Measurements from ENCODE around the gene MINDY1. TPM values are rescaled to one million over a fixed set of nuclear protein-coding genes. Genes with fewer than 3 reads are reported as not detected.

The MINDY1 gene
- total and polyA plus RNA-seq, 11 donors: 18.5 to 98.4 (median 54.0) TPM

- 76 to 90% (median 83%) methylated on average over 4 of the region's 4 CpGs for WGBS, 4 donors
- Histone ChIP-seq H3K27me3 (no peaks in the 10 kb centered on the region), H3K4me1 (peaks cover 8 to 64% (median 32%) of the 10 kb centered on the region in 12 donors), H3K9me3 (no peaks in the 10 kb centered on the region), H3K4me3 (peak overlapping the region in 1 of 12 donors; percentile 94), H3K27ac (peak overlapping the region in 3 of 12 donors; percentile 94 to 98 (median 96)), H3K36me3 (peaks cover 2 to 72% (median 57%) of the 10 kb centered on the region in 9 donors)
- TF ChIP-seq, protein P1, sequence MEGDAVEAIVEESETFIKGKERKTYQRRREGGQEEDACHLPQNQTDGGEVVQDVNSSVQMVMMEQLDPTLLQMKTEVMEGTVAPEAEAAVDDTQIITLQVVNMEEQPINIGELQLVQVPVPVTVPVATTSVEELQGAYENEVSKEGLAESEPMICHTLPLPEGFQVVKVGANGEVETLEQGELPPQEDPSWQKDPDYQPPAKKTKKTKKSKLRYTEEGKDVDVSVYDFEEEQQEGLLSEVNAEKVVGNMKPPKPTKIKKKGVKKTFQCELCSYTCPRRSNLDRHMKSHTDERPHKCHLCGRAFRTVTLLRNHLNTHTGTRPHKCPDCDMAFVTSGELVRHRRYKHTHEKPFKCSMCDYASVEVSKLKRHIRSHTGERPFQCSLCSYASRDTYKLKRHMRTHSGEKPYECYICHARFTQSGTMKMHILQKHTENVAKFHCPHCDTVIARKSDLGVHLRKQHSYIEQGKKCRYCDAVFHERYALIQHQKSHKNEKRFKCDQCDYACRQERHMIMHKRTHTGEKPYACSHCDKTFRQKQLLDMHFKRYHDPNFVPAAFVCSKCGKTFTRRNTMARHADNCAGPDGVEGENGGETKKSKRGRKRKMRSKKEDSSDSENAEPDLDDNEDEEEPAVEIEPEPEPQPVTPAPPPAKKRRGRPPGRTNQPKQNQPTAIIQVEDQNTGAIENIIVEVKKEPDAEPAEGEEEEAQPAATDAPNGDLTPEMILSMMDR (IDR thresholded peaks at IDR 0.05): no peak
- TF ChIP-seq POLR2A (IDR thresholded peaks at IDR 0.05): no peak
- ATAC-seq (no peak), DNase-seq (no peak)
- intact Hi-C loops (cut with DNase I): loop anchor here in 5 of 10 donors (5.0 kb wide), 2 partner anchors 33 to 48 kb away; partner anchors contain the start of genes MINDY1 (in 4 of the 5) and PRUNE1 (in 4 of the 5)
These were observed 48.4 kb upstream of the MINDY1 start for GRCh38 chr1:151054971-151055547.

DNA sequence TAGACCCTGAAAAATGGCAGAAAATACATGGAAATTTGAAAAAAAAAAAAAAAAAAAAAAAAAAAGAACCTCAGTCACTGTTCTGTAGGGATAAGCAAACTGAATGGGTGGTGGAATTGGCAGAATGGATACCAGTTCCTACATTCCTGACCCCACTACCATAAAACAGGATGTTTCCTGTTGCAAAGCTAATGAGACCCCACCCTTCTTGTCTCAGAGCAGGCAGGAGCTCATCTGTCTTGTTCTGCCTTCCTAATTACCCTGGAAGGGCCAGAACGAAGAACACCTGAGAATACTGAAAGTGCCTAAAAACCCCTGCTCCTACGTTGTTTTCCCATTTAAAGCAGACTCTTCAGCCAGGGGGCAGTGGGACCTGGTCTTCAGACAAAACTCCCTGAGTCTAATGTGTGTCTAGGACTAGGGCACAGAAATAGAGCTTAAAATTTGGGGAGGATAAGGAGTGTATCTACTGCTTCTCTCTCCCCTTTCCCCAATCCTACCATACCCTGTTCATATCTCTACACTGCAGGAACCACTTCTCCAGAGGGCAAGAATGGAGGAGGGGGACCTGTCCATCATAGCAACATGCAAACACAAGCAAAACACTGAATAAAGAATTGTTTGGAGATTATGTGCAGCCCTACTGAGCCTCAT is 44.8 kb upstream of the MINDY1 start:
- intact Hi-C loops (cut with DNase I): no loop called here
- Histone ChIP-seq H3K4me3 (no peak overlapping the region), H3K27me3 (no peaks in the 10 kb centered on the region), H3K4me1 (peaks cover 0 to 66% (median 29%) of the 10 kb centered on the region in 12 donors), H3K9me3 (no peaks in the 10 kb centered on the region), H3K27ac (peak overlapping the region in 1 of 12 donors; percentile 56), H3K36me3 (peaks cover 2 to 71% (median 52%) of the 10 kb centered on the region in 9 donors)
- 64 to 79% (median 72%) methylated on average over 2 of the region's 2 CpGs for WGBS, 4 donors
- ATAC-seq (no peak), DNase-seq (no peak)
- TF ChIP-seq, protein P1 (IDR thresholded peaks at IDR 0.05): no peak
- TF ChIP-seq POLR2A (IDR thresholded peaks at IDR 0.05): no peak

- Histone ChIP-seq H3K27me3 (no peaks in the 10 kb centered on the region), H3K4me3 (no peak overlapping the region), H3K36me3 (peaks cover 2 to 58% (median 39%) of the 10 kb centered on the region in 9 donors), H3K27ac (peak overlapping the region in 3 of 12 donors; percentile 1 to 95 (median 24)), H3K4me1 (peaks cover 0 to 53% (median 20%) of the 10 kb centered on the region in 12 donors), H3K9me3 (no peaks in the 10 kb centered on the region)
- TF ChIP-seq, protein P1 (IDR thresholded peaks at IDR 0.05): no peak
- peak in 1 of 2 donors; percentile 3 for TF ChIP-seq POLR2A (IDR thresholded peaks at IDR 0.05)
- ATAC-seq: no peak
- intact Hi-C loops (cut with DNase I): no loop called here
- no peak for DNase-seq
- 82 to 88% (median 85%) methylated on average over 2 of the region's 2 CpGs for WGBS, 4 donors
These were observed 43.5 kb upstream of the MINDY1 start for GRCh38 chr1:151050051-151050688.

- Histone ChIP-seq H3K27ac (peak overlapping the region in 1 of 12 donors; percentile 95), H3K27me3 (no peaks in the 10 kb centered on the region), H3K4me1 (peaks cover 0 to 46% (median 19%) of the 10 kb centered on the region in 12 donors), H3K36me3 (peaks cover 2 to 50% (median 32%) of the 10 kb centered on the region in 9 donors), H3K9me3 (no peaks in the 10 kb centered on the region), H3K4me3 (peak overlapping the region in 1 of 12 donors; percentile 10)
- DNase-seq: no peak
- no peak for ATAC-seq
- TF ChIP-seq, protein P1 (IDR thresholded peaks at IDR 0.05): no peak
- no peak for TF ChIP-seq POLR2A (IDR thresholded peaks at IDR 0.05)
- intact Hi-C loops (cut with DNase I): loop anchor here in 1 of 10 donors (5.0 kb wide), 1 partner anchor 42 kb away; the partner anchor contains the start of genes MINDY1 and PRUNE1
- WGBS, 4 donors: 83 to 94% (median 92%) methylated on average over 5 of the region's 5 CpGs
These were observed 42.8 kb upstream of the MINDY1 start for GRCh38 chr1:151049458-151049857.
